Glomerular visceral epithelial cell (primary cell): ENCODE results near the gene ZEB1.
"Not testable (repeated sequence)": the region's sequence is repeated elsewhere in the genome, so short reads cannot be mapped to it uniquely, and the experiment has no call there.

Experiments
- DNase-seq: peaks from one replicate; pipeline ENCODE4 v3.0.0-alpha.2; 2016; ENCODE audit errors: extremely low spot score

The ZEB1 gene

GRCh38 chr10:31318382-31318853 is 598 bp upstream of the ZEB1 start:
- DNase-seq = peak; percentile 75

- peak; percentile 35 for DNase-seq
These were observed 860 bp downstream of the ZEB1 start for GRCh38 chr10:31319602-31320549.

- DNase-seq = peak; percentile 44
These were observed 1.7 kb downstream of the ZEB1 start for GRCh38 chr10:31320550-31321211.

- DNase-seq = no peak
These were observed 2.5 kb downstream of the ZEB1 start for GRCh38 chr10:31321396-31321941.

- no peak for DNase-seq
These were observed 3.6 kb downstream of the ZEB1 start for GRCh38 chr10:31322647-31323046.

GRCh38 chr10:31340343-31340742 is 21.3 kb downstream of the ZEB1 start:
- DNase-seq = no peak

GRCh38 chr10:31341552-31341951 is 22.5 kb downstream of the ZEB1 start:
- no peak for DNase-seq

GRCh38 chr10:31343009-31343408 is 24.0 kb downstream of the ZEB1 start:
- no peak for DNase-seq

- no peak for DNase-seq
These were observed 24.5 kb downstream of the ZEB1 start for GRCh38 chr10:31343551-31343950.

GRCh38 chr10:31345886-31346285 is 26.9 kb downstream of the ZEB1 start:
- no peak for DNase-seq

GRCh38 chr10:31346953-31347352 is 27.9 kb downstream of the ZEB1 start:
- no peak for DNase-seq

GRCh38 chr10:31347705-31348104 is 28.7 kb downstream of the ZEB1 start:
- DNase-seq = no peak

GRCh38 chr10:31350891-31351290 is 31.9 kb downstream of the ZEB1 start:
- DNase-seq = no peak

GRCh38 chr10:31352436-31353226 is 33.6 kb downstream of the ZEB1 start:
- DNase-seq = no peak

GRCh38 chr10:31353574-31353973 is 34.6 kb downstream of the ZEB1 start:
- peak; percentile 63 for DNase-seq

- no peak for DNase-seq
These were observed 39.8 kb downstream of the ZEB1 start for GRCh38 chr10:31358688-31359330.

GRCh38 chr10:31359979-31360378 is 41.0 kb downstream of the ZEB1 start:
- DNase-seq = no peak

GRCh38 chr10:31361475-31361874 is 42.5 kb downstream of the ZEB1 start:
- DNase-seq = not testable (repeated sequence)

- no peak for DNase-seq
These were observed 43.1 kb downstream of the ZEB1 start for GRCh38 chr10:31362023-31362641.

- not testable (repeated sequence) for DNase-seq
These were observed 44.7 kb downstream of the ZEB1 start for GRCh38 chr10:31363696-31364095.

GRCh38 chr10:31364238-31364637 is 45.2 kb downstream of the ZEB1 start:
- DNase-seq = not testable (repeated sequence)
